HG02840 (cell line): ENCODE results near the gene C19orf44.
A peak's percentile ranks its signal among the peaks of the same experiment; 100 is the strongest.
"Not testable (repeated sequence)": the region's sequence is repeated elsewhere in the genome, so short reads cannot be mapped to it uniquely, and the experiment has no call there.

ENCODE experiments used
- ATAC-seq: cut with Tn5 transposase; IDR thresholded peaks from one replicate; pipeline ENCODE4 v1.9.1; 2021; ENCODE audit warnings: mild to moderate bottlenecking, moderate library complexity, moderate number of reproducible peaks; ENCODE audit not compliant: unreplicated experiment, low FRiP score

C19orf44 gene

GRCh38 chr19:16530540-16531379, 34.6 kb downstream of the C19orf44 start:
- no peak for ATAC-seq

DNA sequence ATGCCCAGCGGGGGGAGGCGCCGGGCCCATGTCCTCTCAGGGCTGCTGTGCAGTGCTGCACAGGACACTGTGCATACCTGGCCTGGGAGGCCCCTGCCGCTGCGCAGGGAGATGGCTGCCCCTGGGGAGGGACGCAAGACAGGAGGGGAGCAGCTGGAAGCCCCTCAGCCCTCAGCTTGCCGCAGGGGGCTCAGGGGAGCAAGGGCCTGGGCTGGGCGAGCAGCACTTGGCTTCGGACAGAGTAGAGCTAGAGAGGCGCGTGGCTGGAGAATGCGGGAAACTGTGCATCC, 35.1 kb downstream of the C19orf44 start:
- ATAC-seq: no peak

DNA sequence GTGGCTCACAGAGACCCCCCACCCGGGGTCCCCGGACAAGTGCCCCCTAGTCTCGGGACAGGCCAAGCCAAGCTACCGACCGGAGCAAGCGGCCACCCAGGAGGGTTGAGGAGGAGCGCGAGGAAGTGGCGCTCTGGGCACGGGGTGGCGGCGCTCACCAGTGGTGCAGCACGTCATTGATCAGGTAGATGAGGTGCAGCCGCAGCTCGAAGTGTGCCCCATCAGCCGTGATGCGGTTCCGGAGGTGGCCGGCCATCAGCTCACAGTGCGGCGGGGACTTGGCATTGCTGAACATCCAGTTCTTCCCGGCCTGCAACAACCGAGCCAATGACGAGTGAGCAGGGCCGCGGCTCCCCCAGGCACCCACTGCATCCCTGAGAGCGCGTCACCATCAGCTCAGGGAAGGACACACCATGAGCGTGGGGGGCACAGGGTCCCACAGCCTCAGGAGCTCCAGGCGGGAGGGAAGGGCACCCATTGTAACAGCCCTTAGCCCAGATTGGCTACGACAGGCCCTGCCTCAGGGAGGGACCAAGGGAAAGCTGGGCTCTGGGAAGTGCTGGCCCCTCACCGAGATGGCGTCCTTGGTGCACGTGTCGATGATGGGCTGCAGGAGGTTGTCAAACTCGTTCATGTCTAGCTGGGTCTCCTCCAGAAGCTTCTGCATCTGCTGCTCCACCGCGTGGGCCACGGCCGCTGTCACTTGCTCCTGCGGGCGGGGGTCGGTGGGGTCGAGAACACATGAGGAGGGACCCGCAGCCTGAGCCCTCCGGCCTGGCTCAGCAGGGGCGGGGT, 36.4 kb downstream of the C19orf44 start:
- no peak for ATAC-seq

DNA sequence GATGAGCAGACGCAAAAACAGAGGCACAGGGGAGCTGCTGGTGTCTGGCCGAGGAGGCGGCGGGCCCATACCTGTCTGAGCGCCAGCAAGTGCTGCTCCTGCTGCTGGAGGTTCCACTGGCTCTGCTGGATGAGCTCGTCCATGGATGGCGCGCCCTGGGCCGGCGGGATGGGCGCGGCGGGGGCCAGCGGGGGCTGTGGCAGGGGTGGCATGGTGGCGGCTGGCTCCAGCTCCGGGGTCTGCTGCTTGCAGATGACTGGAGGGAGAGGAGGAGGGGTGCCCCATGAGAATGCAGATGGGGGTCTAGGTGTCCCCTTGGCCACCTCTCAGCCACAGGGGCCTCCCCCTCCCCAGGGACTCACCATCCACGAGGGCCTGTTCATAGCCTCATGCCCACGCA, 39.2 kb downstream of the C19orf44 start:
- ATAC-seq: no peak

GRCh38 chr19:16536130-16536529, 39.9 kb downstream of the C19orf44 start:
- ATAC-seq: no peak

DNA sequence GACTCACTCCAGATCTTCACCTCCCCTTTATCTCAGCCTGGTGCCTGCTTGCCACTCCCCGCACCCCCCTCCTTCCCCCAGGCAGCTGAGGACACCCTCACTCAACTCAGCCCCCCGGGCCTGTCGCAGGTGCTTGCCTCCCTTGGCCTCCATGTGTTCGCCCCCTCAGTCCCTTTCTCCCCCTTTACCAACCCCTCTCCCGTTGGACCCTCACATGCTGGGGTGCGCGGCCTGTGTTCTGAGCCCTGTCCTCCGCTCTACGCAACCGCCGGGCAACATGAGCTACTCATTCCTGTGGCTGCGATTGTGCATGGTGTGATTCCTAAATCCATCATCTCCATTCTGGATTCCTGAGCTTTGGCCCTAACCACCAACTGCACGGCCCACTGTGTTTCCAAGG, 40.9 kb downstream of the C19orf44 start:
- ATAC-seq: no peak

DNA sequence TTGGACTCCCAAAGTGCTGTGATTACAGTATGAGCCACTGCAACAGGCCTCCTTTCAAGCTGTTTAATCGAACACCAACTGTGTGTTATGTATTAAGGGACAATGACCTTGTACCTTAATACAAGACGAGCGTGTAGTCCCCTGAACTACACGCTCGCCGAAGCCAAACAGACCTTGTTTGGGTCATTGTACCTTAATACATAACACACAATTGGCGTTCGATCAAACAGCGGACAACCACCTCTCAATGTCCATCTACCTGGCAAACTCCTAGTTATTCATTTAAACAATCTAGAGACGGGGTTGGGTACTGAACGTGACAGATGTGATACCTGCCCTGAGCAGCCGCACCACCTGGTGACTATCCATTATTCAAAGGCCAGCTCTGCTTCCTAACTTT, 44.8 kb downstream of the C19orf44 start:
- no peak for ATAC-seq

DNA sequence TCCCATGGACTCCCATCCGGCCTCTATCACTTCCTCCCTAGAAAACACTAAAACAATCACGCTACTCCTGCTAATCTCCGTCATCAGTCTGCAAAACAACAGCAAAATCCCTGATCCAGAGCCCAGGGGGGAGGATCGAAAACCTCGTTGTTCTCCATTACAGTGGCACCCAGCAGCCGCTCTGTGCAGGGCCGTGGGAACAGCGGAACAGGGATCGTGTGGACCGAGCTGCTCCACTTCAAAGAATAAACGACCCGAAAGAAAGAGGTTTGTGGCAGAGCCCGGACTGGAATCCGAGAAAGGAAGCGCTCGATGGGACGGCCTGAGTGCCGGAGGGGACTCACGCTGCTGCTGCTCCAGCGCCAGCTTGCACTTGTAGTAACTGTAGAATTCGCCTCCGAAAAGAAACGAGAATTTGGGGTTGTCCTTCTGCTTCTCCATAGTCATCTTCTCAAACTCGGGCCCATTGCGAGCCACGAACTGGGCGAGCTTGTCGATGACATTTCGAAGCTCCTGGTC, 45.4 kb downstream of the C19orf44 start:
- peak; percentile 3 for ATAC-seq

DNA sequence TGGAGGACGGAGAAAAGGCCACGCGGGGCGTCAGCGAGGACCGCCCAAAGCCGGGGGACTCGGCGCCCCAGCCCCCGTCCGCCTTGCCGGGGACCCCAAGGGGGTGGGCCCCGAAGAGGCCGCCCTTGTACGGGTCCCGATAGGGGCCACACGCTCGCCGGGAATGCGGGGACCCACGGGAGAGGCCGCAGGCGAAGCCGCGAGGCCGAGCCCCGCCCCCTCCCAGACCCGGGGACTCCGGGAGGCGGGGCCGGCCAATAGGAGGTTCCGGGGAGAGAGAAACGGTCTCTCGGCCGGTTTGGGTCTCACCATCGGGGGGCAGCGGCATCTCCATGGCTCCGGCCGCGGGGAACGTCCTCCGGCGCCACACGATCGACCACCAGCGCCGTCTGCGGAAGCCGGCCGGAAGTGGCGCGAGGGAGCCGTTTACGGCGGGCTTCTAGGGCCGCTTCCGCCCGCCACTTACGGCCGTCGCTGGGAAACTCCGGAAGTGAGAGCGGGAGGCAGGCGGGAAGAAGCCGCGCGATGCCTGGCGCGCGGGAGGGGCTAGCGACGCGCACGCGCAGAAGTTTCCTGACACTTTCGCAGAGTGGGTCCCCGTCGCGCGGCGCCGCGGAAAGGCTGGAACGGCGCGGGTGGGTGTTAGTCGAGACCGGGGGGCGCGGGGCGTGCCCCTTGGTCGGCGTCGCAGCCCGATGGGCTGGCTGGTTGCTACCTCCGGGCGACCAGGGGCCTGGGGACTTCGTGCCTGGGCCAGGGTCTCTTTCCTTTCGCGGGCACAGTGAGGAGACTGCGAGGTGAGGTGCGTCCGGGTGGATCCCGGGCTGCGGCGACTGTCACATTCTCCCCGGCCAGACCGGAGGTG, 46.1 kb downstream of the C19orf44 start, which contains the start of gene CHERP:
CHERP (minus strand) TSS at position 393 of the 865 bp plus-strand sequence; CDS start at position 334, 59 bp downstream.
- peak; percentile 78 for ATAC-seq

- ATAC-seq: no peak
Measured at GRCh38 chr19:16542910-16543472, 46.8 kb downstream of the C19orf44 start.

DNA sequence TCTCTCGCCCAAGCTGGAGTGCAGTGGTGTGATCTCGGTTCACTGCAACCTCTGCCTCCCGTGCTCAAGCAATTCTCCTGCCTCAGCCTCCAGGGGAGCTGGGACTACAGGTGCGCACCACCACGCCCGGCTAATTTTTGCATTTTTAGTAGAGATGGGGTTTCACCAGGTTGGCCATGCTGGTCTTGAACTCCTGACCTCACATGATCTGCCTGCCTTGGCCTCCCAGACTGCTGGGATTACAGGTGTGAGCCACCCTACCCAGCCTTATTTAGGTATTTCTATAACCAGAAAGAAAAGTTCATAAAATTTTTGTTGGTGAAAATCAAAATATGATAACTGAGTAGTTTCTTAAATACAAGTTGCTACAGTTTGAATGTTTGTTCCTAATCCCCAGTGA, 47.5 kb downstream of the C19orf44 start:
- ATAC-seq: not testable (repeated sequence)

GRCh38 chr19:16544473-16545231, 48.5 kb downstream of the C19orf44 start:
- no peak for ATAC-seq

- no peak for ATAC-seq
Measured at GRCh38 chr19:16548956-16549355, 52.8 kb downstream of the C19orf44 start.

- not testable (repeated sequence) for ATAC-seq
Measured at GRCh38 chr19:16551902-16552301, 55.7 kb downstream of the C19orf44 start.

DNA sequence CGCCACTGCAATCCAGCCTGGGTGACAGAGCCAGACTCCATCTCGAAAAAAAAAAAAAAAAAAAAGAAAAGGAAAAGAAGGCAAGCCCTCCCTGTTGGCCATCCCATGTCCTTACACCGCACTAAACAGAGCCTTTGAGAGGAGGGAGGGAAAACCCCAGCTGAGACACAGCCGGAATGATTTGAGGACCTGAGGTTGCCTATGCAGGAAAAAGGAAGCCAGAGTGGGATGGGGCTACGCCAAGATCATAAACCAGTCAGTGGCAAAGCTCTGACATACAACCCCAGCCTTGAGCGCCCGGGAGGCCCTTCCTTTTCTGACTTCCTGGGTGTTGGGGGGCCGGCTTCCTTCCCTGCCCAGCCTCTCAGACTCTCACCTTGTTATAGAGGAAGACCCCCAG, 58.6 kb downstream of the C19orf44 start:
- ATAC-seq: no peak

GRCh38 chr19:16559780-16560276, 63.6 kb downstream of the C19orf44 start:
- no peak for ATAC-seq

- ATAC-seq: no peak
Measured at GRCh38 chr19:16561382-16561781, 65.2 kb downstream of the C19orf44 start.

- ATAC-seq: no peak
Measured at GRCh38 chr19:16562608-16563025, 66.4 kb downstream of the C19orf44 start.

- no peak for ATAC-seq
Measured at GRCh38 chr19:16564842-16565241, 68.6 kb downstream of the C19orf44 start.
